Measurements from ENCODE around the gene LRFN4. TPM values are rescaled to one million over a fixed set of nuclear protein-coding genes. Genes with fewer than 3 reads are reported as not detected.

The LRFN4 gene
- total RNA-seq, 1 donor from 2014 or later, result 13.5 TPM

DNA sequence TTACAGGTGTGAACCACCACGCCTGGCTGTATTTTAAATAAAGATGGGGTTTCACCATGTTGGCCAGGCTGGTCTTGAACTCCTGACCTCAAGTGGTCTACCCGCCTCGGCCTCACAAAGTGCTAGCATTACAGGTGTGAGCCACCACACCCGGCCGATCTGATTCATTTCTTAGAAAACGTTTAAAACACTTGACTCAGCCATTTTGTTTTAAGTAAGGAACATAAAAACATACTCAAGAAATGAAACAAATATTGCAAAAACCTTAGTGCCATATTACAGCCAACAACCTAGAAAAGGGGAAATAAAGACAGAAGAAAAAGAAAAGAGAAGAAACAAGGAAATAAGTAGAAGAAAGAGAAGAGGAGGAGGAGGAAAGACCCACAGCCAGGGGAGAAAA is 17.4 kb downstream of the LRFN4 start:
- Histone ChIP-seq H3K27me3 (ENCODE audit: low read depth) (no peaks in the 10 kb centered on the region), H3K36me3 (no peaks in the 10 kb centered on the region), H3K27ac (replicated peaks) (no peak overlapping the region), H3K4me3 (no peak overlapping the region), H3K4me1 (no peaks in the 10 kb centered on the region), H3K9me3 (replicated peaks) (no peaks in the 10 kb centered on the region)
- TF ChIP-seq, protein P1, sequence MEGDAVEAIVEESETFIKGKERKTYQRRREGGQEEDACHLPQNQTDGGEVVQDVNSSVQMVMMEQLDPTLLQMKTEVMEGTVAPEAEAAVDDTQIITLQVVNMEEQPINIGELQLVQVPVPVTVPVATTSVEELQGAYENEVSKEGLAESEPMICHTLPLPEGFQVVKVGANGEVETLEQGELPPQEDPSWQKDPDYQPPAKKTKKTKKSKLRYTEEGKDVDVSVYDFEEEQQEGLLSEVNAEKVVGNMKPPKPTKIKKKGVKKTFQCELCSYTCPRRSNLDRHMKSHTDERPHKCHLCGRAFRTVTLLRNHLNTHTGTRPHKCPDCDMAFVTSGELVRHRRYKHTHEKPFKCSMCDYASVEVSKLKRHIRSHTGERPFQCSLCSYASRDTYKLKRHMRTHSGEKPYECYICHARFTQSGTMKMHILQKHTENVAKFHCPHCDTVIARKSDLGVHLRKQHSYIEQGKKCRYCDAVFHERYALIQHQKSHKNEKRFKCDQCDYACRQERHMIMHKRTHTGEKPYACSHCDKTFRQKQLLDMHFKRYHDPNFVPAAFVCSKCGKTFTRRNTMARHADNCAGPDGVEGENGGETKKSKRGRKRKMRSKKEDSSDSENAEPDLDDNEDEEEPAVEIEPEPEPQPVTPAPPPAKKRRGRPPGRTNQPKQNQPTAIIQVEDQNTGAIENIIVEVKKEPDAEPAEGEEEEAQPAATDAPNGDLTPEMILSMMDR (IDR thresholded peaks at IDR 0.05; ENCODE audit: borderline replicate concordance), result no peak
- no peak for DNase-seq
- intact Hi-C loops (cut with micrococcal nuclease), result no loop called here

DNA sequence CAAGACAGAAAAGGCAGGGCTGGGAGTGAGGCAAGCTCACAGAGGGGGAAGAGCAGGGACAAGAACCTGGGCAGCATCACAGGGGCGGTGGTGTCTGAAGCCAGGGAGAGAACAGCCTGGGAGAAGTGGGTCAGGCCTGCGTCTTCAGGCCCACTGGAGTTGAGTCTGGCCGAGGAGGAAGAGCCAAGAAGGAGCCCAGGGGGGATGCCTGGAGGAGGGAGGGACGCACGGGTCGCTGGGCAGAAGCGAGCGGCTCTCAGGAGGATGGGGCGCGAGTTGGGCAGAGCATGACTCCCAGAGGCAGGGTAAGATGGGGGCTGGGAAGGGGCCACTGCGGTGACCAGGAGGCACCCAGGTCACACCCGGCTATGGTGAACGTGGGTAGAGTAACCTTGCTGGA is 18.5 kb downstream of the LRFN4 start:
- peaks cover 3% of the 10 kb centered on the region for H3K4me1 ChIP-seq
- no peak for DNase-seq
- no peak overlapping the region for H3K4me3 ChIP-seq
- no peak overlapping the region for H3K27ac ChIP-seq (replicated peaks)
- H3K27me3 ChIP-seq (ENCODE audit: low read depth), result no peaks in the 10 kb centered on the region
- TF ChIP-seq, protein P1 (IDR thresholded peaks at IDR 0.05; ENCODE audit: borderline replicate concordance), result no peak
- intact Hi-C loops (cut with micrococcal nuclease), result no loop called here
- no peaks in the 10 kb centered on the region for H3K36me3 ChIP-seq
- no peaks in the 10 kb centered on the region for H3K9me3 ChIP-seq (replicated peaks)

DNA sequence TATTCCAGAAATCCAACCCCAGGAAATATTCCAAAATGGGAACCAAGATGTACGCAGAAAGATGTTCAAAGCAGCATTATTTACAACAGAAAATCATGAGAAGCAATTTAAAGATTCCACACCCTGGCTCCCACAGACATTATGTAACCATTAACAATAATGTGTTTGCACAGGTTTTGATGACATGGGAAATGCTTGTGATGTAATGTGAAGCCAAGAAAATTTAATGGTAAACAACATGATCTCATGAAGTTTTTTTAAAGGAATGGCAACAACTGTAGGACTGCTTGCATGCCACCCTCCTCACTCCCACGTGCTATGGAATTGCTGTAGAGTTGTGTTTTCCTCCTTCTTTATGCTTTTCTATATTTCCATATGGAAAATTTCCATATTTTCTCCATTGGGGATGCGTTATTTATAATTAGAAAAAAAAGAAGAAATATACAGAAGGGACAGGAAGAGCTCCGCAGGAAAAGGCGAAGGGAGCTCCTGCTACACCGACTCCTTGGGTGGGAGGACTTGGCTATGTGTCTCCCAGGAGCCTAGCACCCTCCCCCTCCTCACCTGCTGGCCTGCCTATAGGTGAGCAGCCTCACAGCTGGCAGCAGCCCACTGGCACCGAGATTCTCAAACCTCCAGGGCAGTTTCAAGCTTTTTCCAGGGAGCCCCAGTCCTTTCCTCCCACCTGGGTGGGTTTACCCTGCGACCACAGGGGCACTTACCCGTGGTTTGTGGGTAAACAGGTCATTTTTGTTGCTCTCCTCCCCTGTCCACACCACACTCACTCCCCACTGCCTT is 20.9 kb downstream of the LRFN4 start:
- Histone ChIP-seq H3K4me1 (peaks cover 8% of the 10 kb centered on the region), H3K27me3 (ENCODE audit: low read depth) (no peaks in the 10 kb centered on the region), H3K9me3 (replicated peaks) (no peaks in the 10 kb centered on the region), H3K4me3 (no peak overlapping the region), H3K36me3 (no peaks in the 10 kb centered on the region), H3K27ac (replicated peaks) (no peak overlapping the region)
- intact Hi-C loops (cut with micrococcal nuclease), result no loop called here
- TF ChIP-seq, protein P1 (IDR thresholded peaks at IDR 0.05; ENCODE audit: borderline replicate concordance), result no peak
- no peak for DNase-seq

DNA sequence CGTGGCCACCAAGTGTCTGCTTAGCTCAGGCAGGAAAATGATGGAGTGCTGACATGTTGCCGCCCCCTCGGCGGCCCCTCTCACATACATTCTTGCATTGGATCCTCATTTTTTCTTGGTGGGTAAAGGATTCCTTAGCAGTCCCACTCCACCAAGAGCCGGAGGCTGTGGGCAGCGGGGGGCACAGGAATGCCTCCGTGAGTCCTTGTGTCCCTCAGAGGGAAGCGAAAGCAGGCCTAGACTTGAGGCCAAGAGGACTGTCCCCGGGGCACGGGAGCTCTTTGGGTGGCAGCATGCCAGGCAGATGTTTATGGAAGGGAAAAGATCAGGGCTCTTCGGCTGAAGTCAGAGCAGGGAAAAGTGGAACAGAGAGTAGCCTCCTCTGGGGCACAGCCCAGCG is 21.6 kb downstream of the LRFN4 start:
- TF ChIP-seq, protein P1 (IDR thresholded peaks at IDR 0.05; ENCODE audit: borderline replicate concordance), result no peak
- H3K36me3 ChIP-seq, result no peaks in the 10 kb centered on the region
- no peak for DNase-seq
- intact Hi-C loops (cut with micrococcal nuclease), result no loop called here
- H3K27me3 ChIP-seq (ENCODE audit: low read depth), result no peaks in the 10 kb centered on the region
- H3K9me3 ChIP-seq (replicated peaks), result no peaks in the 10 kb centered on the region
- H3K27ac ChIP-seq (replicated peaks), result no peak overlapping the region
- peaks cover 11% of the 10 kb centered on the region for H3K4me1 ChIP-seq
- no peak overlapping the region for H3K4me3 ChIP-seq

DNA sequence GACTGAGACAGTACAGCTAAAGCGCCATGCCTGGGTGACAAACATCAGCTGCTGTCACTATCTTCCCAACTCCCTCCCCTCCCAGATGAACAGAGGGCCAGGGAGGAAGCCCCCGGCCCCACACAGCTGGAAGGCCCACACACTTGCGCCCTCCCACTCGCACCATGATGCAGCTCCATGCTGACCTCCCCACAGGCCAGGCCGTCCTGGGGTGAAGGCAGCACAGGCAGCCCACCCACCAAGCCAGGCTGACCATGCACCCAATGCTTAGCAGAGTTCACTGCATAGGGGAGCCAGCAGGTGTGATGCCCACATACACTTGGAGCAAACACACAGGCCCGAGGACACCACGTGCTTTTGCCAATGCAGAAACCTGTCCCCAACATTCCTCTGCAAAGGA is 22.1 kb downstream of the LRFN4 start:
- no peaks in the 10 kb centered on the region for H3K9me3 ChIP-seq (replicated peaks)
- intact Hi-C loops (cut with micrococcal nuclease), result no loop called here
- no peaks in the 10 kb centered on the region for H3K27me3 ChIP-seq (ENCODE audit: low read depth)
- no peaks in the 10 kb centered on the region for H3K36me3 ChIP-seq
- no peak overlapping the region for H3K27ac ChIP-seq (replicated peaks)
- no peak overlapping the region for H3K4me3 ChIP-seq
- TF ChIP-seq, protein P1 (IDR thresholded peaks at IDR 0.05; ENCODE audit: borderline replicate concordance), result no peak
- H3K4me1 ChIP-seq, result peaks cover 11% of the 10 kb centered on the region
- DNase-seq, result no peak

Data from left ventricle myocardium inferior (tissue), 1 donor.